ENCODE data around the gene SSBP4. TPM values are rescaled to one million over a fixed set of nuclear protein-coding genes. Genes with fewer than 3 reads are reported as not detected.

SSBP4 gene
- total RNA-seq, 1 experiment from 2014 or later = 46.1 TPM

DNA sequence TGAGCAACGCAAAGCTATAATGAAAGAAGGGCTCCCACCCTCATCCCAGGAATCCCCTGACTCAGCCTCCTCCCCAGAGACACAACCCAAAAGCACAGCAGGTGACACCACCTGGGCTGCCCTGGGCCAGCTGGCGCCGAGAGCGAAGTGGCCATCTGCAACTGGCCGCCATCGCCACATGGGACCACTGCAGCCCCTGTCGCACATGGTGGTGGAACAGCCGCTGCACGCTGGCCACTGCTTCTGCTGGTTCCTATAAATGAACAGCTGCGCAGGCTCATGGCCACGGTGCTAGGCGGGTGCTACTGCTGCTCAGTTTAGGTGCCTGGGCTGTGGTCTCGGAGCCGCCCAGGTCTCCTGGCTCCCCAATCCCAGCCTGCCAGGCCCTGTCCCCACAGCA lies 30.4 kb downstream of the SSBP4 start:
- Histone ChIP-seq H3K4me2 (ENCODE audit: insufficient read depth, insufficient read length, low read length) (no peak overlapping the region), H2BK5ac (ENCODE audit: insufficient read length, low read length) (no peak overlapping the region), H3K27me3 (ENCODE audit: insufficient read depth, low read length) (no peaks in the 10 kb centered on the region), H2BK120ac (ENCODE audit: low read depth, low read length, poor library complexity, severe bottlenecking) (no peak overlapping the region), H4K5ac (ENCODE audit: insufficient read length, low read depth, low read length) (no peak overlapping the region), H3K79me2 (ENCODE audit: insufficient read depth, low read length) (no peaks in the 10 kb centered on the region), H3K56ac (ENCODE audit: insufficient read length, low read depth, low read length) (no peak overlapping the region), H3T11ph (ENCODE audit: low read length) (no peak overlapping the region), H3K9ac (ENCODE audit: extremely low read depth, insufficient read length, low read length) (no peak overlapping the region), H4K8ac (replicated peaks; ENCODE audit: insufficient read length, low read depth, low read length) (no peak overlapping the region), H3K23me2 (ENCODE audit: insufficient read length, low read depth, low read length, poor library complexity, severe bottlenecking) (no peaks in the 10 kb centered on the region), H4K20me1 (ENCODE audit: control insufficient read depth, insufficient read depth, insufficient read length) (no peaks in the 10 kb centered on the region), H2BK15ac (ENCODE audit: low read depth, low read length) (no peak overlapping the region), H3K4me1 (ENCODE audit: insufficient read depth, low read length) (no peaks in the 10 kb centered on the region), H3K23ac (ENCODE audit: insufficient read length, low read depth, low read length) (no peak overlapping the region), H4K91ac (ENCODE audit: insufficient read length, low read depth, low read length) (no peak overlapping the region), H3K18ac (ENCODE audit: insufficient read length, low read depth, low read length) (no peak overlapping the region), H3K79me1 (ENCODE audit: insufficient read depth, low read depth, low read length, poor library complexity, severe bottlenecking) (no peaks in the 10 kb centered on the region), H2AFZ (ENCODE audit: low read length) (no peak overlapping the region), H3K9me3 (ENCODE audit: control insufficient read depth, low read depth, low read length) (no peaks in the 10 kb centered on the region), H2AK5ac (ENCODE audit: insufficient read length, low read length) (no peak overlapping the region), H2BK20ac (ENCODE audit: low read depth, low read length, poor library complexity, severe bottlenecking) (no peak overlapping the region), H3K4ac (ENCODE audit: low read depth, low read length) (no peak overlapping the region), H2BK12ac (ENCODE audit: insufficient read length, low read depth, low read length) (no peak overlapping the region), H3K14ac (ENCODE audit: insufficient read depth, low read length) (no peak overlapping the region), H3K27ac (ENCODE audit: insufficient read length, low read depth, low read length) (no peak overlapping the region)
- no CpG with 5 or more reads among the region's 14 CpGs for WGBS (ENCODE audit: extremely low coverage, insufficient read length, low lambda C conversion rate)
- H3K27ac Mint-ChIP-seq = no peak overlapping the region
- DNase-seq = no peak
- no peaks in the 10 kb centered on the region for H3K9me3 Mint-ChIP-seq
- TF ChIP-seq, protein P1, sequence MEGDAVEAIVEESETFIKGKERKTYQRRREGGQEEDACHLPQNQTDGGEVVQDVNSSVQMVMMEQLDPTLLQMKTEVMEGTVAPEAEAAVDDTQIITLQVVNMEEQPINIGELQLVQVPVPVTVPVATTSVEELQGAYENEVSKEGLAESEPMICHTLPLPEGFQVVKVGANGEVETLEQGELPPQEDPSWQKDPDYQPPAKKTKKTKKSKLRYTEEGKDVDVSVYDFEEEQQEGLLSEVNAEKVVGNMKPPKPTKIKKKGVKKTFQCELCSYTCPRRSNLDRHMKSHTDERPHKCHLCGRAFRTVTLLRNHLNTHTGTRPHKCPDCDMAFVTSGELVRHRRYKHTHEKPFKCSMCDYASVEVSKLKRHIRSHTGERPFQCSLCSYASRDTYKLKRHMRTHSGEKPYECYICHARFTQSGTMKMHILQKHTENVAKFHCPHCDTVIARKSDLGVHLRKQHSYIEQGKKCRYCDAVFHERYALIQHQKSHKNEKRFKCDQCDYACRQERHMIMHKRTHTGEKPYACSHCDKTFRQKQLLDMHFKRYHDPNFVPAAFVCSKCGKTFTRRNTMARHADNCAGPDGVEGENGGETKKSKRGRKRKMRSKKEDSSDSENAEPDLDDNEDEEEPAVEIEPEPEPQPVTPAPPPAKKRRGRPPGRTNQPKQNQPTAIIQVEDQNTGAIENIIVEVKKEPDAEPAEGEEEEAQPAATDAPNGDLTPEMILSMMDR (conservative IDR thresholded peaks at IDR 0.05) = no peak
- no peak overlapping the region for H3K4me3 Mint-ChIP-seq
- H3K4me1 Mint-ChIP-seq = peaks cover 6 to 10% of the 10 kb centered on the region in 2 experiments; a peak in 3 of 4 replicates
- peaks cover 2 to 25% (median 22%) of the 10 kb centered on the region in 3 experiments; a peak in 6 of 7 replicates for H3K36me3 Mint-ChIP-seq (ENCODE audit: insufficient read depth in 1 of 3, low read depth in 3 of 3)
- no peaks in the 10 kb centered on the region; the same call in 1 of the 2 replicates for H3K27me3 Mint-ChIP-seq (ENCODE audit: low read depth)

All from H9 (cell line).